OCI-LY1 (cell line): ENCODE results near the gene NAA10.

ENCODE experiments used
- H2AFZ ChIP-seq: fragments of 200-600 bp; sonication (generic), shearing (Covaris generic); 2 replicates; pipeline ENCODE4 v1.6.0; 2014; ENCODE audit warnings: antibody characterized with exemption, mild to moderate bottlenecking, low read length
- H3F3A ChIP-seq: fragments of 200-600 bp; sonication (generic), shearing (Covaris generic); 2 replicates; pipeline ENCODE4 v1.6.0; 2014; ENCODE audit warnings: mild to moderate bottlenecking, antibody characterized with exemption, low read length, moderate library complexity; ENCODE audit not compliant: insufficient read depth
- H3K27ac ChIP-seq: fragments of 200-600 bp; sonication (generic); 2 replicates; pipeline ENCODE4 v1.5.1; 2014; ENCODE audit warnings: low read length, mixed run types, mild to moderate bottlenecking, low read depth; ENCODE audit not compliant: poor library complexity, severe bottlenecking
- H3K27me3 ChIP-seq: fragments of 200-600 bp; sonication (generic); 2 replicates; pipeline ENCODE4 v1.6.0; 2014; ENCODE audit warnings: antibody characterized with exemption, mild to moderate bottlenecking, low read length, moderate library complexity; ENCODE audit not compliant: insufficient read depth
- H3K36me3 ChIP-seq: fragments of 200-600 bp; sonication (generic); 2 replicates; pipeline ENCODE4 v1.6.1; 2014; ENCODE audit warnings: mild to moderate bottlenecking, antibody characterized with exemption, low read length, moderate library complexity, mixed read lengths; ENCODE audit not compliant: insufficient read depth
- H3K4me1 ChIP-seq: fragments of 200-600 bp; sonication (generic); 2 replicates; pipeline ENCODE4 v1.5.1; 2014; ENCODE audit warnings: mild to moderate bottlenecking, low read length, moderate library complexity; ENCODE audit not compliant: insufficient read depth, severe bottlenecking
- H3K4me2 ChIP-seq: fragments of 200-600 bp; sonication (generic), shearing (Covaris generic); 2 replicates; pipeline ENCODE4 v1.6.1; 2014; ENCODE audit warnings: low read length
- H3K4me3 ChIP-seq: fragments of 200-600 bp; sonication (generic); 2 replicates; pipeline ENCODE4 v1.5.1; 2014; ENCODE audit warnings: low read length, low read depth, mild to moderate bottlenecking, mixed read lengths; ENCODE audit not compliant: poor library complexity, severe bottlenecking
- H3K79me2 ChIP-seq: fragments of 200-600 bp; shearing (Covaris generic); 2 replicates; pipeline ENCODE4 v1.6.1; 2016; ENCODE audit warnings: mixed run types, low read length, mixed read lengths; ENCODE audit not compliant: insufficient read depth
- H3K9ac ChIP-seq: fragments of 200-600 bp; sonication (generic), shearing (Covaris generic); 2 replicates; pipeline ENCODE4 v1.6.1; 2014; ENCODE audit warnings: mild to moderate bottlenecking, low read length, mixed read lengths
- H3K9me2 ChIP-seq: fragments of 200-600 bp; sonication (generic), shearing (Covaris generic); 2 replicates; pipeline ENCODE4 v1.6.1; 2014; ENCODE audit warnings: low read depth, mild to moderate bottlenecking, low read length, mixed read lengths
- H3K9me3 ChIP-seq: fragments of 200-600 bp; shearing (Covaris generic); 2 replicates; pipeline ENCODE4 v1.6.1; 2014; ENCODE audit warnings: low read length, mixed read lengths
- H4K20me1 ChIP-seq: fragments of 200-600 bp; sonication (generic), shearing (Covaris generic); 2 replicates; pipeline ENCODE4 v1.6.0; 2016; ENCODE audit warnings: mild to moderate bottlenecking, low read length; ENCODE audit not compliant: insufficient read depth
- CTCF ChIP-seq: fragments of 200-600 bp; sonication (generic), shearing (Covaris generic); IDR thresholded peaks from 2 replicates; pipeline ENCODE4 v1.5.1; 2017; ENCODE audit warnings: mild to moderate bottlenecking, antibody characterized with exemption, low read length, moderate library complexity, mixed read lengths
- EZH2 ChIP-seq: fragments of 200-600 bp; sonication (generic), shearing (Covaris generic); IDR thresholded peaks from 2 replicates; pipeline ENCODE4 v1.8.0; 2017; ENCODE audit warnings: borderline replicate concordance, mixed run types, mild to moderate bottlenecking, antibody characterized with exemption, low read length, moderate library complexity, mixed read lengths

The NAA10 gene

GRCh38 chrX:153944800-153945150 lies 9.9 kb upstream of the NAA10 start:
- Histone ChIP-seq H3K4me1 (peaks cover 34% of the 10 kb centered on the region), H3K4me2 (peak overlapping the region; percentile 52), H3K27me3 (no peaks in the 10 kb centered on the region), H3K9me2 (no peaks in the 10 kb centered on the region), H3K4me3 (peak overlapping the region; percentile 56), H3K79me2 (no peaks in the 10 kb centered on the region), H2AFZ (no peak overlapping the region), H3K36me3 (peaks cover 18% of the 10 kb centered on the region), H3K27ac (peak overlapping the region; percentile 28), H3K9me3 (no peaks in the 10 kb centered on the region), H3F3A (no peaks in the 10 kb centered on the region), H3K9ac (peak overlapping the region; percentile 46), H4K20me1 (no peaks in the 10 kb centered on the region)
- TF ChIP-seq EZH2 (no peak), CTCF (no peak)

- H3K9me3 ChIP-seq, result no peaks in the 10 kb centered on the region
- no peak within 1 kb of the TSS for H2AFZ ChIP-seq
- H3K9ac ChIP-seq, result peak within 1 kb of the TSS; percentile 46
- H3K4me1 ChIP-seq, result peaks cover 38% of the 10 kb centered on the region
- TF ChIP-seq CTCF, result no peak
- peak within 1 kb of the TSS; percentile 56 for H3K4me3 ChIP-seq
- H3K9me2 ChIP-seq, result no peaks in the 10 kb centered on the region
- no peaks in the 10 kb centered on the region for H3F3A ChIP-seq
- peak within 1 kb of the TSS; percentile 52 for H3K4me2 ChIP-seq
- peaks cover 15% of the 10 kb centered on the region for H3K36me3 ChIP-seq
- H3K27ac ChIP-seq, result peak within 1 kb of the TSS; percentile 28
- no peaks in the 10 kb centered on the region for H3K79me2 ChIP-seq
- H4K20me1 ChIP-seq, result no peaks in the 10 kb centered on the region
- H3K27me3 ChIP-seq, result no peaks in the 10 kb centered on the region
Measured at GRCh38 chrX:153944140-153944799, 9.4 kb upstream of the NAA10 start, which contains the start of gene RENBP. TSS of gene RENBP (minus strand) at chrX:153944643. CDS start at chrX:153944610, 33 bp downstream.

- Histone ChIP-seq H3K4me3 (no peak overlapping the region), H3K9ac (no peak overlapping the region), H3K9me3 (no peaks in the 10 kb centered on the region), H3K4me1 (peaks cover 38% of the 10 kb centered on the region), H2AFZ (no peak overlapping the region), H3K36me3 (peaks cover 2% of the 10 kb centered on the region; the same call in 1 of the 2 replicates), H3K9me2 (no peaks in the 10 kb centered on the region), H3K27ac (peak overlapping the region; percentile 46), H3K79me2 (no peaks in the 10 kb centered on the region), H3K4me2 (peak overlapping the region; percentile 26; the same call in 1 of the 2 replicates), H3K27me3 (no peaks in the 10 kb centered on the region), H4K20me1 (no peaks in the 10 kb centered on the region), H3F3A (no peaks in the 10 kb centered on the region)
- no peak for TF ChIP-seq EZH2
Measured at GRCh38 chrX:153941336-153942252, 6.8 kb upstream of the NAA10 start.
